Epidermal melanocyte (primary cell): Measurements from ENCODE around the gene ATP8B1.
"Not testable (repeated sequence)": the region's sequence is repeated elsewhere in the genome, so short reads cannot be mapped to it uniquely, and the experiment has no call there.

ENCODE experiments used
- DNase-seq: peaks from one replicate; pipeline ENCODE4 v3.0.0; 2011; ENCODE audit warnings: low spot score; ENCODE audit not compliant: insufficient read length

ATP8B1 gene

DNA sequence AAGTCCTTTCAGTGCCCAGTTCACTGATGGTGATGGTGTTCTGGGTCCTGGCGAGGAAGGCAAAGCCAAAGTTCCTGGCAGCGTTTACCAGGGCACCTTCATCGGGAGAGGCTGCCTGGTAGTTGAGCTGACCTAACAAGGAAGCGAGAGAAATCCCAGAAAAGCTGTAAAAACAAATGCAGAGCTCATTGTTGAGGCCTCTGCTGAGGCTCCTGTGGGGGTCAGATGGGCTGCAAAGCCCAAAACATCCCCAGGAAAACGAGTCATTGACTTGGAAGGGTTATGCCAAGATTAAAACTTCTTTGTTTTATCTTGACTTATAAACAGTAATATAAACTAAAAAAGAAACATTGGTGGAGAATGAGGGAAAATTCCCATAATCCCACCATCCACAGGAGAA lies 128.2 kb downstream of the ATP8B1 start:
- no peak for DNase-seq

- DNase-seq = no peak
Observed at GRCh38 chr18:57670046-57670445, 133.1 kb downstream of the ATP8B1 start.

DNA sequence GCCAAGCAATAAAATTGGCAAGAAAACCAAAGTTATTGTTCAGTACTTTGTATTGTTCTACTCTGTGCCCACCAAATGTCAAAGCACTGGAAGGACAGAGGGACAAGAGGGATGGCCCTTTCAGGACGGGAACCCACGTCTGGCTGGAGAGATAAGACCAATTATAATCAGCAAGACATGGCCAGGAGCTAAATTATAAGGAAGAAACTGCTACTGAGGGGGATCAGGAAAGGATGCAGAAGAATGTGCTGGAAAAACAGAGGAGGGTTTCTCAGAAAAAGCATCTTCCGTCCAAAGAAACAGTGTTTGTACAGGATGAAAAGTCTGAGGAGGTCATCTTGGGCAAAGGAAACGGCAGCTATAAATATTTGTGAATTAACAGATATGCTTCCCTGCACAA lies 135.1 kb downstream of the ATP8B1 start:
- DNase-seq = no peak

DNA sequence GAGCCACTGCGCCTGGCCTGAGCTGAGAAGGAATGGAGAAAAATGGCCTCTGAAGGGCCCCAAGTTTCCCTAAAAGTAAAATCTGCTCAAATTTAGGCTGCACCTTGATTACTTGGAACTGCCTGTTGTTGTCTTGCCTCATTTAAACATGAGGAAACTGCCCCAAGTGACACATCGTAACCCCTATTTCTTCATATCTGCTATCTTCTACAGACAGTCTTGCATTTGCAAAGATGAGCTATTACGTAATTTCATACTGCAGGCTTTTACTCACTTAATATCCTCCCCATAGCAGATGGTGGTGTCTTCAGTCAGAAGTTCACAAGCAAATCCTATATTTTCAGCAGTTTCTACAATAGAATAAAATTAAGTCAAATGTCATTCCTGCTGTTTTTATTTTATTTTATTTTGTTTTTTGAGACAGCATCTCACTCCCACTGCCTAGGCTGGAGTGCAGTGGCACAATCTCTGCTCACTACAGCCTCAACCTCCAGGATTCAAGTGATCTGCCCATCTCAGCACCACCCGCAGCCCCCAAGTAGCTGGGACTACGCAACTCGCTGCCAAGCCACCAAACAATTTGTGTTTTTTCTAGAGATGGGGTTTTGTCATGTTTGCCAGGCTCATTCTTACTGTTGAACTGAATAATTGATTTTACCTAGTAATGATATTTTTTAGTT lies 136.2 kb downstream of the ATP8B1 start:
- DNase-seq = no peak

DNA sequence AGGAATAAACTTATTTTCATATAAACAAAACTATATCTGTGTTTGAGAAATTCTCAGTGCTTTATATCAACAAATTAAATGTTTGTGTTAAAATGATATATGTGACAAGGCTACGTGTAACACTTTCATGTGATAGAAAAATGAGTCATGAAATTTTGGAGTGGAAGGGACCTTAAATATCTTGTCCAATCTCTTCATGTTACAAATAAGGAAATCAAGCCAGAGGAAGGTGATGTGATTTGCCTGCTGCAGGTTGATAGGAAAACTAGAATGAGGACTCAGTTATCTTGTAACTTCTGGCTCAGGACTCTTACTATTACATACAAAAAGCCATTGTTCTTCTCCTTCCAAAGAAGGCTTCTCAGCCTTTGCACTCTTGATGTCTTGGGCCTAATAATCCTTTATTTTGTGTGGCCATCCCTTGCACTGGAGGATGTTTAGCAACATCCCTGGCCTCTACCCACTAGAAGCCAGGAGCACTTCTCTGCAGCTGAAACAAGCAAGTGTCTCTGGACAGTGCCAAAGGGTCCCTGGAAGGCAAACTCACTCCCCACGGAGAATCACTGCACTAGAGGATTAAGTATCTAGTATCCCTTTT lies 138.4 kb downstream of the ATP8B1 start:
- DNase-seq = no peak

- no peak for DNase-seq
Observed at GRCh38 chr18:57660961-57661360, 142.2 kb downstream of the ATP8B1 start.

DNA sequence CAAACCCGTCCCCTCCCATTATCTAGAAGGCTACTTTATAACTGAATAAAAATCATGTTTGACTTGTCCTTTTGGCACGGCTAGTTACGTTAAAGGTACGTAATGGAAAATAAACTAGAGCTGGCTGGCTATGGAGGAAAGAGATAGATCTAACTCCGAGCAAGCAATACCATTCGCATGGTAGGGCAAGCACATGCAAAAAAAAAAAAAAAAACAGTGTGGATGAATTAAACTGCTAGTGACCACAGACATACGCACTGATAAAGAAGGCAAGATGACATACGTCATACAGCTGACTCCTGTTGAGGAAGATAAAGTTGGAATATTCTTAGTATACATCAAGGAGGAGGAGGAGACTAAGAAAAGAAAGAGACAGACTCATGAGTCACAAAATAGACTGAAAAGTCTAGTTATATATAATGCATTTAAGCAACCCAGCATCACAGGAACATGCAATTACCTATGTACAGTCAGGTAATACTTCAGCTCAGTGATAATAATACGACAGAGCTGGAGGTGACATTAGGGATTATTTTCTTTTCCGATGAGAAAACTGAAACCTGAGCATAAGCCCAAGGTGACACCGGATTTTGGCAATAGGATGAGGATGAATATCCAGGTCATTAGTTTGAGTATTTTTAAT lies 143.5 kb downstream of the ATP8B1 start:
- no peak for DNase-seq

GRCh38 chr18:57657542-57657941 lies 145.6 kb downstream of the ATP8B1 start:
- DNase-seq = no peak

DNA sequence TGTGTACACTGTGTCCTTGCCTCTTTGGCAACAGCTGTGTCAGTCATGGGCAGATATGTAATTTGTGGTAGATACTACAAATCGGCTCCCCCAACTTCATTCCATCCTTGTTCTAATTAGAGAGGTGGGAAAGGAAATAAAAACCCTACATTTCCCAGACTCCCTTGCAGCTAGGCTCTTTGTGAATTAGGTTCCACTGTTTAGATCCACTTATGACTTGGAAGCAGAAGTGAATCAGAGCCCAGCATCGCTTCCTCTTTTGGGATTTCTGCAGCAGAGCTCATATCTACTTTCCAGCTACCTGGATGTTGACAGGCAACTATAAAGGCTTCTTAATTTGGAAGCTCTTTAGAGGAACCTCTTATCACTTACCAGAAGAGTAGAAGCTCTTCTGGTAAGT lies 147.4 kb downstream of the ATP8B1 start:
- DNase-seq = no peak

- no peak for DNase-seq
Observed at GRCh38 chr18:57651914-57652313, 151.2 kb downstream of the ATP8B1 start.

- DNase-seq = peak; percentile 24
Observed at GRCh38 chr18:57649556-57650500, 153.3 kb downstream of the ATP8B1 start.

DNA sequence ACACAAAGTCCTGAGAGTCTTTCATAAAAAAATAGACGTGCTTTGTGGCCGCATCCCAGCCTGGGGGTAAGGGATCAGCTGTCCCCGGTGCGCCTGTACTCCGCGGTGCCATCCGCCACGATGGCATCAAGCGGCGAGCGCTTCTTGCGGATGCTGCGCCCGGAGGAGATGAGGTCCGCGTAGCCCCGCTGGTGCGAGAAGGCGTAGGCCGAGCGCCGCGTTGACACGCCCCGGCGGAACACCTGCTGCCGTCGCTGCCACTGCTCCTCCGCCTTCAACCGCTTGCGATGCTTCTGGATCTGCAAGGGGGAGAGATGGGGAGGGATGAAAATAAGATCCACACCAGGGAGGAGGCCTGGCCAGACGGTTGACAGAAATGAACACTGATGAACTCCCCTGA lies 154.7 kb downstream of the ATP8B1 start:
- DNase-seq = no peak

DNA sequence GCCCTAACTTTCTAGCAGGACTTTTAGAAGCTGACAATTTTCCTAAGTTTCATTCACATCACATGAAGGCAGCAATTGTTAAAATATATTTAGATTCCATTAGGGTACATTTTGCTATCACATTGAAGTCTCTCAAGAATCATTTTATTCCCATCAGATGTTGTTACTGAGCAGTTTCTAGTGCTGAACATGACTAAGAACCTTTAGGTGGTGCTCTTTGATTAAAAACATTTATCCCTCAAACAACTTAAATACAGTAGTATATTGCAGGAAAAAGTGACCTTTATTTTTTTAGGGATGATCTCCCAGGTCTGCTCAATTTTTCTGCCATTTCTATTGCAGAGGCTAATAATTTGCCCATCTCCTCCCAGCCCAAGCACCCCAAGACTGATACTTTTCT lies 158.6 kb downstream of the ATP8B1 start:
- peak; percentile 42 for DNase-seq

- DNase-seq = not testable (repeated sequence)
Observed at GRCh38 chr18:57643726-57644125, 159.4 kb downstream of the ATP8B1 start.

DNA sequence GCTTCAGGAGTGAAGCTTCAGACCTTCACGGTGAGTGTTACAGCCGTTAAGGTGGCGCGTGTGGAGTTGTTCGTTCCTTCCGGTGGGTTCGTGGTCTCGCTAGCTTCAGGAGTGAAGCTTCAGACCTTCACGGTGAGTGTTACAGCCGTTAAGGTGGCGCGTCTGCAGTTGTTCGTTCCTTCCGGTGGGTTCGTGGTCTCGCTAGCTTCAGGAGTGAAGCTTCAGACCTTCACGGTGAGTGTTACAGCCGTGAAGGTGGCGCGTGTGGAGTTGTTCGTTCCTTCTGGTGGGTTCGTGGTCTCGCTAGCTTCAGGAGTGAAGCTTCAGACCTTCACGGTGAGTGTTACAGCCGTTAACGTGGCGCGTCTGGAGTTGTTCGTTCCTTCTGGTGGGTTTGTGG lies 160.7 kb downstream of the ATP8B1 start:
- not testable (repeated sequence) for DNase-seq

DNA sequence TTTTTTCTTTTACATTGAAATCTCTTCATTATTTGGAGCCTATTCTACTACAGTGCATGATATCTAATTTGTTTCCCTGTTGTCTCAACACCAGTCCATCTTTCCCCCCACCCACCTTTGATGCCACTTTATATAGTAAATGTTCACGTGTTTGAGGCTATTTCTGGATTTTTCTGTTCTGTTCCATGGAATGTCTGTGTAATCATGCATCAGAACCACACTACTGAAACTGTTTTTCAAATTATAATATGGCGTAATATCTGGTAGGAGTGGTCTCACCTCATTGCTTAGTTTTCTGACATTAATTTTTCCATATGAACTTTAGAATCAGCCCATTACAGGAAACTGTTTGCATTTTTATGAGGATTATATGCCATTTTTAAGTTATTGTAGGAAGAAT lies 162.4 kb downstream of the ATP8B1 start:
- no peak for DNase-seq

DNA sequence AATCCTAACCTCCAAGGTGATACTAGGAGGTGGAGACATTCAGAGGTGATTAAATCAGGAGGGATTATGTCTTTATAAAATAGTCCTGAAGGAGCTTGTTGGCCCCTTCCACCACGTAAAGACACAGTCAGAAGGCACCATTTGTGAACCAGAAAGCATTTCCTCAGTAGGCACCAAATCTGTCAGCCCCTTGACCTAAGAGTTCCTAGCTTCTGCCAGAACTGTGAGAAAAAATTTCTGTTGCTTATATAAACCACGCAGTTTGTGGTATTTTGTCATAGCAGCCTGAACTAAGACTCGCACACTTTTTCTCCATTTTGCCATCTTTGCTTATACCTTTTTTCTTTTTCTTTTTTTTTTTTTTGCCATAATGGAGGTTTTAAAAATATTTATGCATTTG lies 162.9 kb downstream of the ATP8B1 start:
- DNase-seq = no peak

GRCh38 chr18:57635003-57635822 lies 167.9 kb downstream of the ATP8B1 start:
- no peak for DNase-seq

DNA sequence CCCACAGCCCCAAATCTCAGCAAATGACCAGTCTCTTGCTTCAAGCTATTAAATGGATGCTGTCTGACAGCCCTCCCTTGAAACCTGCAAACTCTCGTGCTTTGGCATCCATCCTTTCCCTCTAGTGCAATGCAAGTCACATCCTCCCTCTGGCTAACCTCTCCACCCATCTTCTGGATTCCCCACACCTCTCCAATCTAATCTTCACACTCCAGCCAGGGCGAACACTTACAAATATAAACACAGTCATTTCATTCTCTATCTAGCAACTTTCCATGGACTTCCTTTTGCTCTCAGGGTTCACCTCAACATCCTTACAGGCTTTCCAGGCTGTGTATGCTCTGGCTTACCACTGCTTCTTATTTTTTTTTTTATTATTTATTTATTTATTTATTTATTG lies 171.4 kb downstream of the ATP8B1 start:
- no peak for DNase-seq

DNA sequence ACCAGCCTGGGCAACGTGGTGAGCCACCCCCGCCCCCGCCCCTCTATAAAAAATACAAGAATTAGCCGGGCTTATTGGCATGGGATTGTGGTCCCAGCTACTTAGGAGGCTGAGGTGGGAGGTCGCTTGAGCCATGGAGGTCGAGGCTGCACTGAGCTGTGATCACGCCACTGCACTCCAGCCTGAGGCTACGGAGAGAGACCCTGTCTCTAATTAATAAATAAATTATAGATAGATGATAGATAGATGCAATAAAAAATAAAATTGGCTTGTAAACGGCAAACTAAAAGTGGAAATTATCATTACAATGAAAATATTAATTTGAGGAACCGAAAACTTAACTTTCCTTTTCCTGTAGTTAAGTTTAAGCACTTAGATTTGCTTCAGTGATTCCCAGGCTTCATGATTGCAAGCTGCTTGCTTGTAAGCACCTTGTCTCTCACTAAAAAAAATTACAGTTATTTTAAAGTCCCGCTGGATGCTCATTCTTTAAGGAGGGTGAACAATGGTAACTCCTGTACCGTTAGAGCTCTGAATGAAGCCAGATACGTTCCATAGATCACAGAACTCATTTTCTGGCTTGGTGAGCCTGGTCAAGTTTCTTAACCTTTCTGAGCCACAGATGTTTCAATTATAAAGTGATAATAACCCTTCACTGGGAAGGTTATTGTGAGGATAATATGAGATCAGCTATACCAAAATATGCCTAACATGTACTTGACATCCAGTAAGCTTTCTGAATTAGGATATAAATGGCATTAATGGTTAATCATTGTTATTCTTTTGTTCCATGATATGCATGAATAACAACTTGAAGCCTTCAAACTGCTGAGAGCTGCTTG lies 172.1 kb downstream of the ATP8B1 start:
- no peak for DNase-seq
